ENCODE results near the gene ATP6V0E1. TPM values are rescaled to one million over a fixed set of nuclear protein-coding genes. Genes with fewer than 3 reads are reported as not detected.
"Not testable (repeated sequence)": the region's sequence is repeated elsewhere in the genome, so short reads cannot be mapped to it uniquely, and the experiment has no call there.

Gene ATP6V0E1
- total RNA-seq, 1 donor from 2014 or later = 272 TPM

GRCh38 chr5:173027905-173028304 is 44.3 kb downstream of the ATP6V0E1 start:
- H3K27me3 Mint-ChIP-seq (ENCODE audit: low read depth) = no peaks in the 10 kb centered on the region
- peaks cover 6% of the 10 kb centered on the region for H3K4me1 Mint-ChIP-seq (ENCODE audit: low read depth)
- no peaks in the 10 kb centered on the region for H3K9me3 Mint-ChIP-seq (ENCODE audit: low read depth)
- no peaks in the 10 kb centered on the region for H3K36me3 Mint-ChIP-seq (ENCODE audit: low read depth)
- no peak for TF ChIP-seq CTCF (IDR thresholded peaks at IDR 0.05)
- H3K4me3 Mint-ChIP-seq (ENCODE audit: unreplicated experiment) = no peak overlapping the region
- no peak for DNase-seq (ENCODE audit: low spot score)
- no peak overlapping the region for H3K27ac Mint-ChIP-seq (ENCODE audit: unreplicated experiment)

GRCh38 chr5:173028811-173029327 is 45.3 kb downstream of the ATP6V0E1 start:
- TF ChIP-seq CTCF (IDR thresholded peaks at IDR 0.05) = no peak
- H3K9me3 Mint-ChIP-seq (ENCODE audit: low read depth) = no peaks in the 10 kb centered on the region
- no peak for DNase-seq (ENCODE audit: low spot score)
- H3K4me1 Mint-ChIP-seq (ENCODE audit: low read depth) = peaks cover 6% of the 10 kb centered on the region
- no peaks in the 10 kb centered on the region for H3K36me3 Mint-ChIP-seq (ENCODE audit: low read depth)
- H3K27me3 Mint-ChIP-seq (ENCODE audit: low read depth) = no peaks in the 10 kb centered on the region
- no peak overlapping the region for H3K27ac Mint-ChIP-seq (ENCODE audit: unreplicated experiment)
- H3K4me3 Mint-ChIP-seq (ENCODE audit: unreplicated experiment) = no peak overlapping the region

- no peaks in the 10 kb centered on the region for H3K27me3 Mint-ChIP-seq (ENCODE audit: low read depth)
- H3K4me3 Mint-ChIP-seq (ENCODE audit: unreplicated experiment) = no peak overlapping the region
- TF ChIP-seq CTCF (IDR thresholded peaks at IDR 0.05) = no peak
- DNase-seq (ENCODE audit: low spot score) = no peak
- H3K4me1 Mint-ChIP-seq (ENCODE audit: low read depth) = peaks cover 3% of the 10 kb centered on the region
- no peaks in the 10 kb centered on the region for H3K9me3 Mint-ChIP-seq (ENCODE audit: low read depth)
- H3K36me3 Mint-ChIP-seq (ENCODE audit: low read depth) = no peaks in the 10 kb centered on the region
- no peak overlapping the region for H3K27ac Mint-ChIP-seq (ENCODE audit: unreplicated experiment)
These were observed 45.9 kb downstream of the ATP6V0E1 start for GRCh38 chr5:173029499-173029921.

- H3K9me3 Mint-ChIP-seq (ENCODE audit: low read depth); H3K36me3 Mint-ChIP-seq (ENCODE audit: low read depth); DNase-seq (ENCODE audit: low spot score); H3K27me3 Mint-ChIP-seq (ENCODE audit: low read depth); H3K4me3 Mint-ChIP-seq (ENCODE audit: unreplicated experiment); H3K27ac Mint-ChIP-seq (ENCODE audit: unreplicated experiment): not testable (repeated sequence)
- H3K4me1 Mint-ChIP-seq (ENCODE audit: low read depth) = peaks cover 17% of the 10 kb centered on the region
These were observed 48.5 kb downstream of the ATP6V0E1 start for GRCh38 chr5:173032096-173032495.

- peaks cover 20% of the 10 kb centered on the region for H3K4me1 Mint-ChIP-seq (ENCODE audit: low read depth)
These were observed 49.2 kb downstream of the ATP6V0E1 start for GRCh38 chr5:173032730-173033129.

More at GRCh38 chr5:173032730-173033129, 49.2 kb downstream of the ATP6V0E1 start:
- Mint-ChIP-seq H3K36me3 (ENCODE audit: low read depth) (peaks cover 7% of the 10 kb centered on the region), H3K9me3 (ENCODE audit: low read depth) (no peaks in the 10 kb centered on the region), H3K27ac (ENCODE audit: unreplicated experiment) (no peak overlapping the region), H3K4me3 (ENCODE audit: unreplicated experiment) (no peak overlapping the region), H3K27me3 (ENCODE audit: low read depth) (no peaks in the 10 kb centered on the region)
- TF ChIP-seq CTCF (IDR thresholded peaks at IDR 0.05) = no peak
- DNase-seq (ENCODE audit: low spot score) = no peak
